Lower leg skin (tissue), 3 donors: Measurements from ENCODE around the gene PDGFA.

Source experiments
- POLR2A ChIP-seq, 2 donors: fragments of 450-650 bp; IDR thresholded peaks; one replicate each; pipeline ENCODE4 v1.6.1; 2016 to 2017; ENCODE audit warnings: antibody characterized with exemption in 2 of 2, mild to moderate bottlenecking in 1 of 2, moderate library complexity in 1 of 2
- TF ChIP-seq, protein P1 (sequence below), 3 donors: fragments of 450-650 bp; IDR thresholded peaks; one replicate each; pipeline ENCODE4 v1.5.1; 2016; ENCODE audit warnings: antibody characterized with exemption in 3 of 3, mild to moderate bottlenecking in 3 of 3, moderate library complexity in 2 of 3

GRCh38 chr7:568031-568951 lies 48.6 kb upstream of the PDGFA start:
- TF ChIP-seq, protein P1, sequence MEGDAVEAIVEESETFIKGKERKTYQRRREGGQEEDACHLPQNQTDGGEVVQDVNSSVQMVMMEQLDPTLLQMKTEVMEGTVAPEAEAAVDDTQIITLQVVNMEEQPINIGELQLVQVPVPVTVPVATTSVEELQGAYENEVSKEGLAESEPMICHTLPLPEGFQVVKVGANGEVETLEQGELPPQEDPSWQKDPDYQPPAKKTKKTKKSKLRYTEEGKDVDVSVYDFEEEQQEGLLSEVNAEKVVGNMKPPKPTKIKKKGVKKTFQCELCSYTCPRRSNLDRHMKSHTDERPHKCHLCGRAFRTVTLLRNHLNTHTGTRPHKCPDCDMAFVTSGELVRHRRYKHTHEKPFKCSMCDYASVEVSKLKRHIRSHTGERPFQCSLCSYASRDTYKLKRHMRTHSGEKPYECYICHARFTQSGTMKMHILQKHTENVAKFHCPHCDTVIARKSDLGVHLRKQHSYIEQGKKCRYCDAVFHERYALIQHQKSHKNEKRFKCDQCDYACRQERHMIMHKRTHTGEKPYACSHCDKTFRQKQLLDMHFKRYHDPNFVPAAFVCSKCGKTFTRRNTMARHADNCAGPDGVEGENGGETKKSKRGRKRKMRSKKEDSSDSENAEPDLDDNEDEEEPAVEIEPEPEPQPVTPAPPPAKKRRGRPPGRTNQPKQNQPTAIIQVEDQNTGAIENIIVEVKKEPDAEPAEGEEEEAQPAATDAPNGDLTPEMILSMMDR (IDR thresholded peaks at IDR 0.05): no peak
- TF ChIP-seq POLR2A (IDR thresholded peaks at IDR 0.05): no peak
